Stimulated activated CD4-positive, alpha-beta T cell treated with anti-CD3 and anti-CD28 coated beads, Interleukin-4, amount 100 ng/mL, for 48 hours (primary cell): ENCODE data around the gene PDC.
"Not testable (repeated sequence)": the region's sequence is repeated elsewhere in the genome, so short reads cannot be mapped to it uniquely, and the experiment has no call there.

Source experiments
- DNase-seq, 2 donors: peaks; one replicate each; pipeline ENCODE4 v3.0.0-alpha.2; 2020; ENCODE audit warnings: low read depth in 2 of 2

PDC gene

DNA sequence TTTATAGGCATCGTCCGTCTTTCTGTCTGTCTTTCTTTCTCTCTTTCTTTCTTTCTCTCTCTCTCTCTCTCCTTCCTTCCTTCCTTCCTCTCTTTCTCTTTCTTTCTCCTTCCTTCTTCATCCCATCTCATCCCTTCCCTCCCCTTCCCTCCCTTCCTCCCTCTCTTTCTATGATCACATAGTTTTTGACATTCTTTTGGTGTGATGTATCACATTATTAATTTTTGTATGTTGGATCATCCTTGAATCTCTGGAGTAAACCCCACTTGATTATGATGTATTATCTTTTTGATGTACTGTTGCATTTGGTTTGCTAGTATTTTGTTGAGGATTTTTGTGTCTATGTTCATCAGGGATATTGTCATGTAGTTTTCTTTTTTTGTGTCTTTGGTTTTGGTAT lies 59.5 kb downstream of the PDC start:
- not testable (repeated sequence) for DNase-seq
